Measurements from ENCODE around the gene APPBP2. TPM values are rescaled to one million over a fixed set of nuclear protein-coding genes. Genes with fewer than 3 reads are reported as not detected.
"Not testable (repeated sequence)": the region's sequence is repeated elsewhere in the genome, so short reads cannot be mapped to it uniquely, and the experiment has no call there.

Gene APPBP2
- polyA plus RNA-seq, 10 donors: 27.0 to 40.3 (median 32.7) TPM

GRCh38 chr17:60502145-60502544 is 23.9 kb downstream of the APPBP2 start:
- DNase-seq: no peak

DNA sequence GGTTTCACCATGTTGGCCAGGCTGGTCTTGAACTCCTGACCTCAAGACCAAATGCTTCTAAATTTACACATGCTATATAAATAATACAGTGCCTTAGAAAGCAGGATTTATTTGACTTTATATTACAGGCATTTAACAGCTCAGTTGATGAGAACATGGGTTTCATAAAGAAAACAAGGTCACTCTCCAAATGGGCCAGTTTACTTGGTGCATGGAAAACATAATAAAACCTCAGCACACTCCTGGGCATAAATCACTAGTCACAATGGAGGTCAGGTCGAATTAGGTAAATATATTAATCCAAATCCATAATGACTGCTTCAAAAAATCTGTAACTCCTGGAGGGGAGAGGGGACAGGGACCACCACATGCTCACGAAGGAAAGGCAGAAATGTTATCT is 24.5 kb downstream of the APPBP2 start:
- DNase-seq: no peak

DNA sequence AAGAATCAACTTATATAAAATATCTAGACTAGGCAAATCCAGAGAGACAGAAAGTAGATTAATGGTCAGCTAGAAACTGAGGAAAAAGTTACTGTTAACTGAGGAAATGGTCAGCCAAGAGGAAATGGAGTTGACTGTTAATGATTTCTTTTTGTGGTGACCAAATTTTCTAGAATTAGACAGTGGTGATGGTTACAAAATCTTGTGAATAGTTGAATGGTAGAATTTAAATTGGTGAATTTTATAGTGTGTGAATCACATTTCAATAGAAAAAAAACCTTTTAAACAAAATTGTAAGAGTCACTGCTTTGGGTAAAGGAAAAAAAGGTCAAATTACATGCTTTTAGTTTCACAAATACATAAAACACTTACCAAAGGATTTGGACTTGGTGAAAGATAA is 30.0 kb downstream of the APPBP2 start:
- no peak for DNase-seq

DNA sequence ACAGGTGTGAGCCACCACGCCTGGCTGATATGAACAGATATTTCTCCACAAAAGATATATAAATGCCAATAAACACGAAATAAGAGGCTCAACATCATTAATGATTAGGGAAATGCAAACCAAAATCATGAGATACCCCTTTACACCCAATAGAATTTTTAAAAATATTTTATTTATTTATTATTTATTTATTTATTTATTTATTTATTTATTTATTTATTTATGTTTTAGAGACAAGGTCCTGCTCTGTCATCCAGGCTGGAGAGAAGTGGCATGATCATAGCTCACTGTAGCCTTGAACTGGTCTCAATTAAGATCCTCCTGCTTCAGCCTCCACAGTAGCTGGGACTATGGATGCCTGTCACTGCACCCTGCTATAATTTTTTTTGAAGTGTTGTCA is 30.8 kb downstream of the APPBP2 start:
- DNase-seq: no peak

GRCh38 chr17:60493847-60494321 is 32.2 kb downstream of the APPBP2 start:
- DNase-seq: peak in 1 of 3 donors; percentile 3

DNA sequence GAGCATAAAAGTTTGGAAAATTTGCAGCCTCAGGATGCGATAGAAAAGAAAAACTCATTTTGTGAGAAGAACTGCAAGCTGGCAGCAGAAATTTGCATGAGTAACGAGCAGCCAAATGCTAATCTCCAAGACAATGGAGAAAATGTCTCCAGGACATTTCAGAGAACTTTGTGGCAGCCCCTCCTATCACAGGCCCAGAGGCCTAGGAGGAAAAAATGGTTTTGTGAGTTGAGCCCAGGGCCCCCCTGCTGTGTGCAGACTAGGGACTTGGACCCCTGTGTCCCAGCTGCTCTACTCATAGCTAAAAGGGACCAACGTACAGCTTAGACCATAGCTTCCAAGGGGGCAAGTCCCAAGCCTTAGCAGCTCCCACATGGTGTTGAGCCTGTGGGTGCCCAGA is 34.3 kb downstream of the APPBP2 start:
- no peak for DNase-seq

- not testable (repeated sequence) for DNase-seq
These were observed 35.4 kb downstream of the APPBP2 start for GRCh38 chr17:60490594-60490993.

- DNase-seq: no peak
These were observed 44.4 kb downstream of the APPBP2 start for GRCh38 chr17:60481604-60482003.

GRCh38 chr17:60473788-60474187 is 52.3 kb downstream of the APPBP2 start:
- DNase-seq: peak in 1 of 3 donors; percentile 2

- DNase-seq: no peak
These were observed 53.6 kb downstream of the APPBP2 start for GRCh38 chr17:60472449-60472848.

- DNase-seq: no peak
These were observed 54.6 kb downstream of the APPBP2 start for GRCh38 chr17:60471451-60471850.

- DNase-seq: peak in 2 of 3 donors; percentile 2 to 13
These were observed 57.7 kb downstream of the APPBP2 start for GRCh38 chr17:60468371-60468770.

- no peak for DNase-seq
These were observed 61.7 kb downstream of the APPBP2 start for GRCh38 chr17:60464343-60464742.

GRCh38 chr17:60463157-60463835 is 62.7 kb downstream of the APPBP2 start:
- peak in 1 of 3 donors; percentile 23 for DNase-seq

GRCh38 chr17:60461584-60461983 is 64.5 kb downstream of the APPBP2 start:
- no peak for DNase-seq

DNA sequence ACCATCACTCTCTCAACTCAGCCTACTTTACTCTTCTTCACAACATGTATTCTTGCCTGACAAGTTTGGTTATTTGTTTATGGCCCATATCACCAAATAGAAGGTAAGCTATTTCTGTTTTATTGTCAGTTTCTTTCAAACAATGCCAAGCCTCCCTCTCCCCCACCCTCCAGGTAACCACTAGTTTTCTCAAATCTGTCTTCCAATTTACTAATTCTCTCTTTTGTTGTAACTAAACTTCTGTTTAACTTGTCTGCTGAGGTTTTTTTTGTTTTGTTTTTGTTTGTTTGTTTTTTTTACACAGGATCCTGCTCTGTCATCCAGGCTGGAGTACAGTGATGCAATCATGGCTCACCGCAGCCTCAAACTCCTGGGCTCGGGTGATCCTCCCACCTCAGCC is 68.9 kb downstream of the APPBP2 start:
- no peak for DNase-seq

- DNase-seq: no peak
These were observed 70.7 kb downstream of the APPBP2 start for GRCh38 chr17:60455378-60455777.

DNA sequence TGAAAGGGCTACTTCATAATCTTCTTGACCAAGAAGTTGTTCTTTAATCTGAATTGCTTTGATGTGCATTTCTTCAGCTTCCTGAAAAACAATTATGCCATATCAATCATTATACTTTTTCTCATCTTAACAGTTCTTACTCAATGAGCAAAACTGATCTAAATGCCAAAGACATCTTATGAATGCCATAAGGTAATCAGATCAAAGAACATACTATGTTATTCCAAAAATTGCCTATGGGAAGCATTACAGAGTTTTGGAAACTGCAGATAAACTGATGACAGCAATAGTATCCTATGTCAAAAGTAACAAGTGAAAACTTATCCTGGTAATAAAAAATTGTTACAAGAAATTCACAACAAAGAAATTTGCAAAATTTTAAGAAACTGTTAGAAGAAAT is 74.1 kb downstream of the APPBP2 start:
- DNase-seq: no peak

DNA sequence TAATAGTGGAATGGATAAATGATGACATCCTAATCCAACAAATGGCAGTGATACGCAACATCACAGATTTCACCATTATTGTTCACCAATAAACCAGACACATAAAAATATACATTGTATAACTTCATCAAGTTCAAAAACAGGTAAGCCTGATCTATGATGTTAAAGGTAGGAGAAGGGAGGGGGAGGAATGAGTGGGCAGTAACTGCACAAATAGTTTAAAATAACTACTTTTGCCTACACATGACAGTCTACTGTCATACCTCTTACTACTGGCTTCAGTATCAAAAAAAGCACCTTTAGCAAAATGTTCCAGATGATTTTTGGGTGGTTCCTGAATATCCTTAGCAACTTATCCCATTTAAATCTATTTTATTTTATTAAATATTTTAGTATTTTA is 75.0 kb downstream of the APPBP2 start:
- DNase-seq: no peak

DNA sequence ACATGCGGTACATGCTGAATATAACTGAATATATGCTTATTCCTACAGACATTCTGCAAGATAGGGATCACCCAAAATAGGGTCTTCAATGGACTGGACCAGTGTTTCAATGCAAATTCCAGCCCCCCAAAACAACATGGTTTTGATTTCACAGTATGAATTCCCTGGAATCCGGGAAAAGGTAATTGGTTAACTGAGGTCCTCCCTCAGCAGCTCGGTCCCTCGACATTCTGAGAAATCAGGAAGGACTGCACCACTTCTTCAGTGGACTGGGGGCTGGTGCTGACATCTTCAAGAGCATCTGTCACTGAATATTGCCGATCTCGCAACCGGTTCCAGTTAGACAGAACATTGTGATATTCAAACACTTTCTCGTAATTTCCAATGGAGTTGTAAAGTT is 78.7 kb downstream of the APPBP2 start:
- DNase-seq: no peak

GRCh38 chr17:60445144-60445543 is 80.9 kb downstream of the APPBP2 start:
- DNase-seq: no peak

GRCh38 chr17:60443713-60444112 is 82.3 kb downstream of the APPBP2 start:
- no peak for DNase-seq

DNA sequence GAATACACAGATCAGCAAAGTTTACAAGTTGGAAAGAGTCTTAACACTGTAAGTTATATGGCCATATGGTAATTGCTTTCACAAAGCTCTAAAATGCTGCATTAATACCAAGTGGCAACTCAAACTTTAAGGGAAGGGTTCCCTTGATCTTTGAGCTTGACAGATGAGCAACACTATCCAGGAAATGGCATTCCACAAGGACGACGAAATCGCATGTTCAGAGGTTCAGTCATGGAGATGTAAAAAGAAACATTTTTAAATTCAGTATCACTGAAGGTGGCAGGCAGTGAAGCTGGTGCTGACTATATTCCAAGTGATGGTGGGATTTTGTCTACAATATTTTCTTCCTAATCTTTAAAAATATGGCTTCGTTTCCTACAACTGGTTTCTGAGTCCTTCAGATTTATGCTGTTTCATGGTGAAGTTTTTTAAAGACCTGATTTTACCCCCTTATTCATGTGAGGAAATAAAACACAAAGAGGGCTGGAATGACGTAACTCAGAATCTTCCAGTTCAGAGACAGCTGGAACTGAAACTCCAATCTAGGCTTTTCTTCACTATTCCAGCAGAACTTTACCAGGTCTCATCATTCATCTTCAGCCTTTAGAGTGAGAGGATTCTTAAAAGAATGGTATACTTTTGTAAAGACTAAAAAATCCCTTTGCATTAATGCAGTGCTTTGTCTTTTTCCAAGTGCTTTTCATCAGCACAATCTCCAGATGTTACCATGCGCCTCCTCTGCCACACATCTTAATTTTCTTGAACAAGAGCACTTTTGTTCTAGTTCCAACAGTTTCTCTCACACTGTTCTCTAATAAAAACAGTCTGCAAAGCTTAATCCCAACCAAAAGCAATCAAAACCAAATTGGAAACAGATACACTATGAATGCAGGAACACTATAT is 83.5 kb downstream of the APPBP2 start:
- peak; percentile 16 to 48 (median 30) for DNase-seq
